GM19397 (cell line): ENCODE data around the gene NDUFA5.
"Not testable (repeated sequence)": the region's sequence is repeated elsewhere in the genome, so short reads cannot be mapped to it uniquely, and the experiment has no call there.

Source experiments
- ATAC-seq: cut with Tn5 transposase; IDR thresholded peaks from one replicate; pipeline ENCODE4 v1.9.1; 2021; ENCODE audit warnings: mild to moderate bottlenecking, moderate library complexity; ENCODE audit not compliant: unreplicated experiment

Gene NDUFA5

DNA sequence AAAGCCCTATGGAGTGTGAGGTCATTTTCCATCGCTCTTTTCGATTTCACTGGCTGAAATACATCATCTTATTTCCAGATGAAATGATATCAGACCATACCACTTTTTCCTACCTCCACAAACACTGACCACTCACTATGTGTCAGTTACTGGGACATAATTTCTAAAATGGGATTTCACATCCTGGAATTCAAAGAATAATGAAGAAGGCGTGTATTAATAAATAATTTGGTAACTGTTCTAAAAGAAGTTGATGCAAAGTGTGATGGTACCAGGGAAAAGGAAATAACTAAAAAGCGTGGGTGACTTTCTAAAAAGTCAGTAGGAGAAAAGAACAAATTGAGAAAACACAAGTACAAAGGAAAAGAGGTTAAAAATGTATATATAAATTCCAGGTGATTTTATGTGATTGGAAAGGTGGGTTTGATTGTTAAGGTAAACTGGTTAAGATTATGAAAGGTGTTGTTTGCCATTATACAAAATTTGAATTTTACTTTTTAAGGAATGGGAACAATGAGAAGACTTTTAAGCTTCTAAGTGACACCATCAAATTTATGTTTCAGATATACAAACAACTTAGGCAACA, 764 bp upstream of the NDUFA5 start:
- no peak for ATAC-seq

DNA sequence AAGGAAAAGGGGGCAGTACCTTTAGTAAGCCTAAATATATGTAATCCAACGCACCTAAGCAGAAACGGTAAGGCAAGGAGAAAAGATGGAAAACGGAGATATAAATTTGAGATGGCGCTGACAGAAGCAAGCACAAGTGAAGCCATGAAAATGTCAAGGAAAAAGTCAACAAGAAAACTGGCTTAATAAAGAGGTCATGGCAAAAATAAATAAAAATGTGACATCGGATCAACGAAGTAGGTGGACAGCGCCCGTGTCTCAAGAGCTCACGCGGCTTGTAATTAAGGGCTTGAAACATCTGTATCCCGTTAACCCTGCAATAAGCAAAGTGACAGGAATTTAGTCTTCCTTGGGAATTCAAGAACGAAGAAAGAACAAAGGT, 611 bp downstream of the NDUFA5 start:
- no peak for ATAC-seq

DNA sequence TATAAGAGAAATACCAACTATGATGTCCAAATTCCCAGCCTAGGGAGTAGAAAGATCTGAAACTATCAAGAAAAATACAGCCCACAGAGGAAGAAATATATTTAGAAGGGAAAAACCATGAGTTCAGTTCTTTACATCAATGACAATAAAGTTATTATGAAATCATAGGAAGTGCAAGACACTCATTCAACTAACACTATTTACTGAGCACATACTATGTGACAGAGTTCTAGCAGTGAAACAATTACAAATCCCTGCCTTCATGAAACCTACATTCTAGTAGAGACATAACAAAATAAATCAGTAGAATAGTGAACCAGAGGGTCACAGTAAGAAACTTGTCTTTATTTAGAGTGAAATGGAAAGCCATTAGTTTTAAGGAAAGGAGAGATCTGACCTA, 2.1 kb downstream of the NDUFA5 start:
- no peak for ATAC-seq

DNA sequence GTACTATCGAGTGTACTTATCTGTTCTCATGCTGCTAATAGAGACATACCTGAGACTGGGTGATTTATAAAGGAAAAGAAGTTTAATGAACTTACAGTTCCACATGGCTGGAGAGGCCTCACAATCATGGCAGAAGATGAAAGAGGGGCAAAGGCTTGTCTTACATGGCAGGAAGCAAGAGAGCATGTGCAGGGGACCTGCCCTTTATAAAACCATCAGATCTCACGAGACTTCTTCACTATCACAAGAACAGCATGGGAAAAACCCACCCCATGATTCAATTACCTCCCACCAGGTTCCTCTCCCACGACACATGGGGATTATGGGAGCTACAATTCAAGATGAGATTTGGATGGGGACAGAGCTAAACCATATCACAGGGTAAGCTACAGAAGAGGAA, 4.5 kb downstream of the NDUFA5 start:
- no peak for ATAC-seq

DNA sequence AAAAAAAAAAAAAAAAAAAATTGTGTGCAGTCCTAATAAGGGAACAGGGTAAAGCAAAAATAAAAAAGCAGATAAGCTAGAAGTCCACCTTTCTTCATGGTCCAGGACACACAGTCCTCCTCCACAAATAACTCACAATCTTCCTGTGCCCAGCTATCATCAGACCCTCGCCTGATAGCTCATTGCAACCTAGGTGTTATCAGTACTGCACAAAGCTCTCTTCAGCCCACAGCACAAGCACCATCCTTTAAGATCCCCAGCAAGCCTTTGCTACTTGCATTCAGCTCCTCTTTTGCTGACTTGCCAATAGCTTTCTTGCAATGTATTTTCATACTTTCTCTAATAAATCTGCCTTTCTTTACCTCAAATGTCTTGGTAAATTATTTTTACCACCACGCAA, 5.0 kb downstream of the NDUFA5 start:
- ATAC-seq: no peak

DNA sequence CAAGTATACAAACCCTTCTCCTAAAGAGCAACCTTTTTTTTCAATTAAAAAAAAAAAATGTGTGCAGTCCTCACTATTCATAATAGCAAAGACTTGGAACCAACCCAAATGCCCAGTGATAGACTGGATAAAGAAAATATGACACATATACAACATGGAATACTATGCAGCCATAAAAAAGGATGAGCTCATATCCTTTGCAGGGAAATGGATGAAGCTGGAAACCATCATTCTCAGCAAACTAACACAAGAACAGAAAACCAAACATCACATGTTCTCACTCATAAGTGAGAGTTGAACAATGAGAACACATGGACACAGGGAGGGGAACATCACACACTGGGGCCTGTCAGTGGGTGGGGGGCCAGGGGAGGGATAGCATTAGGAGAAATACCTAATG, 5.5 kb downstream of the NDUFA5 start:
- not testable (repeated sequence) for ATAC-seq

DNA sequence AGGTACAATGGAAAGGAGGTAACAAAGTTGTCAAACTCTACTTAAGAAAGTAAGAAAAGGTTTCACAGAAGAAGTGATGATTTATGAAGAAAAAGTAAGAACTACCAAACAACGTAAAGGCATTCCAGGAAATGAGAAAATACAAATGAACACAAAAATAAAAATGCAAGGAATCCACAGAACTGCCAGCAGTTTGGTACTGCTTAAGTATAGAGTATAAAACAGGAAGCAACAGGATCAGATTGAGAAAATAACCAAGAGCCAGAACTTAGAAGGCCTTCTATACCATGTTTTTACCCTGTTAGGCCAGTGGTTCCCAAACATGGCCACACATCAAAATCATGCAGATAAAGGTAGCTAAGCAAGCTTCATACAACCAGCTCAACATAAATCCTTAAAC, 9.2 kb downstream of the NDUFA5 start:
- no peak for ATAC-seq

DNA sequence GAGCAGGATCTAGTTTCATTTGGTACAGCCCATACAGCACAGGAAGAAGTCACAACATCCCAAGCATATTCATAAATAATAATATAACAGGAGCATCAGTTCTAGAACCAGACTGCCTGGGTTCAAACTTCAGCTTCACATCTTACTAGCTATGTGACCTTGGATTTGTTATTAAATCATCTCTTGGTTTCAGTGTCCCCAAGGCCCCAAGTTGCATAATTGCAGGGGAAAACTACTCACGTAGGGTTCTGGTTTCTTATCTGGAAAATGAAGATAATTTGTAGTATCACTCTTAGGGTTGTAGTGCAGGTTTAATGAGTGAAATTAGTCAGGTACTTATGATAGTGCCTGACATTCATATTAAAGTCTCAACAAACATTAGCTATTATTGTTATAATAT, 17.7 kb downstream of the NDUFA5 start:
- ATAC-seq: no peak

DNA sequence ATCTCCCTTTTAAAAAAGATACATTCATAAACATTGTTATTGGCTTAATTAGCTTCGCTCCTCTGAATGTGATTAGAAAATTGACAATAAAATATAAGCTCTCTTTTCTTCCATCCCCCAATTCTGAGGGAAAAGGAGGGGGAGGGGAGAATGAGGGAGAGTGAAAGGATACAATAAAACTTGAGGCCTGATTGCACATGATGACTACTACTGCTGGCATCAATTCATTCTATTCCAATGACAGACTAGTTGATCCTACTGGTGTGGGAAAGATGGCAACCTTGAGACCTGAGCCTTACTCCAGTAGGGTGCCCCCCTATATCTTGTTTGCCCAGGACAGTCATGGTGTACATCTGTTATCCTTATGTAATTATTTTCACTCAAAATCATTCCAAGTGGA, 18.7 kb downstream of the NDUFA5 start:
- ATAC-seq: no peak

DNA sequence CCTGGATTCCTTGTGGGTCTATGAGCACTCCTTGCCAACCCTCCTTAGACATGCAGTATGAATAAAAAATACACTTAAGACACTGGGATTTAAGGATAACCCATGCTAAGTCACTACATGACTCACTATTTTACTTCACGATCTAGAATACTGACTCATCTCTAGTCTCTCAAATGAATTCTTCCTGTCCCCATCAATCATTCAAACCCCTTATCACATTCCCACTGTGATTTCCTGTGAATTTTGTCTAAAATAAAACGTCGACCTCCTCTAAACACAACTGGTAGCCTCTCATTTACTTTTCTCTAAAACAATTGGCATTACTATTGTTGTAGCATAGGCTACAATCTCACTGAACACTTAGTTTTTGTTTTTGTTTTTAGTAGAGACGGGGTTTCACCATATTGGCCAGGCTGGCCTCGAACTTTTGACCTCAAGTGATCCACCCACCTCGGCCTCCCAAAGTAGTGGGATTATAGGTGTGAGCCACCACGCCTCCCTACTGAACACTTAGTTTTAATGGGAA, 19.4 kb downstream of the NDUFA5 start:
- no peak for ATAC-seq

DNA sequence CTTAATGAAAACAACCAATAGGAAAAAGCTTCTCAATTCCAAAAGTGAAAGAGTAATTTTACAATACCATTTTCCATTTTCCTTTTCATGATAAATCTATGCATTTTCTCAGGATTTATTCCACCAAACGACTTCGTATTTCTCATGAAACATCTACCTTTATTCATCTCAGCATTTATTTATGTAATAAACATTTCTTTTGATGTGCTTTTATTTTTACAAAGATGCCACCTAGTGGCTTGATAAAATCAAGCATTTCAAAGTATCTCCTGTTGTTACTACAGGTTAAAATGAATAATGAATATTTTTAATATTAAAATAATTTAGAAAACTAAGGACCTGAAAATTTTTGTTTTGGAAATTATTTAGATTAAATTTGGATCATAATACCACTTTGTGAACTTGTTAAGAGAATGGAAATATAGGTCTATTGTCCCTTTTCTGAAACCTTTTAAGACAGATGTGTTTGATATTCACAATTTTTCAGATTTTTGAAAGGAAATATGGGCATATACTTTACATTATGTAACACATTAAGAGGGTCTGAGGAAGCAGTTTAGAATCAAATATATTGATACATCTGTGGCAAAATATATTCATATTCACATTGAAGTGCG, 20.5 kb downstream of the NDUFA5 start:
- ATAC-seq: no peak

DNA sequence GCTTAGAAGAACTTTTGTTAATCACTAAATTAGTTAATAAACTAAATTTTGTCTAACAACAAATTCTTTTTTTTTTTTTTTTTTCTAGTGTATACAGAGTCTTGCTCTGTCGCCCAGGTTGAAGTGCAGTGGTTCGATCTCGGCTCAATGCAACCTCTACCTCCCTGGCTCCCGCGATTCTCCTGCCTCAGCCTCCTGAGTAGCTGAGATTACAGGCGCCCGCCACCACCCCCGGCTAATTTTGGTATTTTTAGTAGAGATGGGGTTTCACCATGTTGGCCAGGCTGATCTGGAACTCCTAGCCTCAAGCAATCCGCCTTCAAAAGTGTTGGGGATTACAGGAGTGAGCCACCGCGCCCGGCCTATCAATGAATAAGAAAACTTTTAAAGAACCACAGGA, 22.1 kb downstream of the NDUFA5 start:
- ATAC-seq: no peak

DNA sequence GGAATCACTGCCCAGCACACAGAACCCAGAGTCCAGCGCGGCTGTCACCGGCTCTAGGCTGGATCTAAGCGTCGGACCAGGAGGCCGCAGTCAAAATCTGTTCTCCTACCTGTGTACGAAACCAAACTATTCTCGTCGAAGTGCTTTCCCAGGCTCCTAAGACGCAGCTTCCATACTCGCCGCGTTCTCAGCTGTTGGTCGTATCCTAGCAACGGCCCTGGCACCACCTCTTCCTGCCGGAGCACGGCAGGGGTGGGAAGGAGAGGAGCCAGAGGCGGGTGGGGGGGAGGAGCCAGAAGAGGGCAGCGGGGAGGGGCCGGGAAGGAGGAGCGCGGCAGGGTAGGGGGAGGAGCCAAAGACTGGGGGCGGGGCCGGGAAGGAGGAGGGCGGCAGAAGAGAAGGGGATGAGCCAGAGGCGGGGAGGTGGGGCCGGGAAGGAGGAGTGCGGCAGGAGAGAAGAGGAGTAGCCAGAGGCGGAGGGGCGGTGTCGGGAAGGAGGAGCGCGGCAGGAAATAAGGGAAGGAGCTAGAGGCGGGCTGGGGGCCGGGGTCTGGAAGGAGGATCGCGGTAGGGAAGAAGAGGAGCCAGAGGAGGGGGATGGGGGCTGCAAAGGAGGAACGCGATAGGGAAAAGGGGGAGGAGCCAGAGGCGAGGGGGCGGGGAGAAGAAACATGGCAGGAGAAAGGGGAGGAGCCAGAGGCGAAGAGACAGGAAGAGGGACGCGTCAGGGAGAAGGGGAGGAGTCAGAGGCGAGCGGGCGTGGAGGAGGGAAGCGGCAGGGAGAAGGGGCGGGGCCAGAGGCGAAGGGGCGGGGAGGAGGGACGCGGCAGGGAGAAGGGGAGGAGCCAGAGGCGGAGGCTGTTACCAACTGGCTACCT, 23.0 kb downstream of the NDUFA5 start, which contains the start of gene IQUB:
IQUB (minus strand) TSS at position 213 of the 878 bp plus-strand sequence. CDS start 22,255 bp downstream, outside the sequence.
- peak; percentile 74 for ATAC-seq

DNA sequence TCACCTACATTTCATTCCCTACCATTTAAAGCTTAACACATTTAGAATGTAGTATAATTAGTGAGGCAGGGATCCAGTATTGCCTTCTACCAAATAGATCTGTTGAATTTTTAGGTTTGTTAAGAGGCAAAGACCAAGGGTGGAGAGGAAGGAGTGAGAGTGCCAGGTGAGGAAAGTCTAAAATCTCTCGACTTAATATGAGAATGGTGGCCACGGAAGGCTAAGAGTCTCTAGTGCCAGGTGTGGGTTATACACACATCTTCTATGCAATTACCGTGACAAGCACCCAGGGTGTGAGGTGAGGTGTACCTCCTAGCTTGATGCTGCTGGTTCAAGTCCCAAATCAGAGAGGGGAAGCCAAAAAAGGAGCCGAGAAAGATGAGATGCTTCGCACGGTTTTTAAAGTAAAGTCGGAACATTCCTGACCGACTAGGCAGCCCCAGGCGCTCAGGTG, 23.7 kb downstream of the NDUFA5 start:
- peak; percentile 11 for ATAC-seq

DNA sequence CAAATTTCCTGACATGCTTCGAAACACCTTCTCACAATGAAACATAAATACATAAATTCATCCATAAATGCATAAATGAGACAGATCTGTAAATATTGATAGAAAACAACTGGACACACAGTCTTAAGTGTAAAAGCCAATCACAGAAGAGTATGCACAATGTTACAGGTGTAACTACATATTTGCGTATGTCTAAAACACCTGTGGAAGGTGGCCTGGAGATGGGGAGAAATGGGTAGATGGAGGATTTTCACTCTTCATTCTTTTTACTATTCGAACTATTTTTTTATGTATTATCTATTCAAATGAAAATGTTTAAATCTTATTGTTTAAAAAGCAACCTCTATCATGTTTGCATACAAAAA, 24.1 kb downstream of the NDUFA5 start:
- ATAC-seq: no peak

DNA sequence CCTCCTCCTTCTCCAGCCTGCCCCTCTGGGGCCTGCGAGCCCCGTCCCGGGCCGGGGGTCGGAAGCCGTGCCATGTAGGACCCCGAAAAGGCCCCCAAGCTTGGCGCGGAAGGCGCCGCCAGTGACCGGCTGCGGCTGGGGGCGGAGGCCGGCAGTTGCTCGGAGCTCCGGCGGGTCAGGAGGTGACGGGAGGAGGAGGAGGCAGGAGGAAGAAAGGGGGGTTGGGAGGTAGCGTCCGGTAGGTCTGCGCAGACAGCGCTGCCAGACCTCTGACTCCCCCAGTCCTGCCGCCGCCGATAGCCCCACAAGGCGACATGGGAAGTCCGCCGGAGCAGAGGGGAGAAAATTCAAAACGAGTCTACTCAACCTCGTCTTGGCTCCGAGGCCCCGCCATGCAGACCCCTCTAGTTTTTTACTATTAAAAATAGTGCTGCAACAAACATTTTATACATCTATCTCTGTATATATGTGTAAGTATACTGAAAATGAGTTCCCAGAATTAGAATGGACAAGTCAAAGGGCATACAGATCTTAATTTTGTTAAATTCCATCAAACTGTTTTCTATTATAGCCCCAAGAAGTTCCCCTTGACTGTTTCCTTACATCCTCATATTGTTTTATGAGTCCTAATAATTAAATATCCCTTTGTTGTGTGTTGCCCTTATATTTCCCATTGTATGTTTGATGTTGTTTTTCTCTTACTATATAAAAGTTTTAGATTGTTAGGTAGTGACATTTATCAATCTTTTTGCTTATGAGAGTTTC, 24.6 kb downstream of the NDUFA5 start:
- ATAC-seq: peak; percentile 32

DNA sequence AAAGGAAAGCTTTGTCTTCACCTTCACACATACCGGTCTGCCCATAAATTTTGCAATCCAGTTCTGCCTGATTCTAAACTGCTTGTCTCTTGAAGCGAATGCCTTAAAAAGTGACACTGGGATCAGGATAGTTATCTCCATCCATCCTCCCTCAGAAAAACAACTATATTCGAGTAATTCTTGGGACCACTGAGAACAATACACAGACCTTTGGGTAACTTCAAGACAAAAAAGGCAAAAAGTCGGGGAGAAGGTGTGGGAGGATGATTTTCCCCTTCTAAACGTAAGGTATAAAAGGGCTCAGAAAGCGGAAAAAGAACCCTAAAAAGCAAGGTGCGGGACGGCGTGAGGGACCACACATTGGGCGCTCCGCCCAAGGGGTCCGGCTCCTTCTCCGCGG, 25.3 kb downstream of the NDUFA5 start:
- not testable (repeated sequence) for ATAC-seq

DNA sequence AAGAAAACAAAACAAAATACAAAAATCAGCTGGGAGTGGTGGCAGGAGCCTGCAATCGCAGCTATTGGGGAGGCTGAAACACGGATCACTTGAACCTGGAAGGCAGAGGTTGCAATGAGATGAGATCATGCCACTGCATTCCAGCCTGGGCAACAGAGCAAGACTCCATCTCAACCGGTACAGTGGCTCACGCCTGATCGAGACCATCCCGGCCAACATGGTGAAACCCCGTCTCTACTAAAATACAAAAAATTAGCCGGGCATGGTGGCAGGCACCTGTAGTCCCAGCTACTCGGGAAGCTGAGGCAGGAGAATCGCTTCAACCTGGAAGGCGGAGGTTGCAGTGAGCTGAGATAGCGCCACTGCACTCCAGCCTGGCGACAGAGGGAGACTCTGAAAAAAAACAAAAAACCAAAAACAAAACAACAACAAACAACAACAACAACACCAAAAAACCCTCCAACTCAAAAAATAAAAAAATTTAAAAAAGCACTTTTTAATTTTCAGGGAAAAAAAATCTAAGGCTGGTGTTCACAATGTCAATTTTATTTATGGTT, 27.5 kb downstream of the NDUFA5 start:
- ATAC-seq: not testable (repeated sequence)

DNA sequence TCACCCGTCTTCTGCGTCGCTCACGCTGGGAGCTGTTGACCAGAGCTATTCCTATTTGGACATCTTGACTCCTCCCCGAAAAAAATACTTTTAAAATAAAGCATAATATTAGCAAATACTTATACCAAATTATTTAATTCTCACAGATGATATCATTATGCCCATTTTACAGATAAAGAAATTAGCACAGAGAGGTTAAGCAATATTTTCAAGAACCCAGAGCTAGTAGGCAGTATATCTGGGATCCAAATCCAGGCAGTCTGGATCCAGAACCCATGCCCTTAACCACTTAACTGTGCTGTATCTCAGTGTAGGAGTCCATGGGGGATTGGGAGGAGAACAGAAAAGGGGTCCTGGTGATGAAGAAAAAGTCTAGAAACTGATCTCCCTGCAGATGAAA, 29.4 kb downstream of the NDUFA5 start:
- ATAC-seq: no peak

DNA sequence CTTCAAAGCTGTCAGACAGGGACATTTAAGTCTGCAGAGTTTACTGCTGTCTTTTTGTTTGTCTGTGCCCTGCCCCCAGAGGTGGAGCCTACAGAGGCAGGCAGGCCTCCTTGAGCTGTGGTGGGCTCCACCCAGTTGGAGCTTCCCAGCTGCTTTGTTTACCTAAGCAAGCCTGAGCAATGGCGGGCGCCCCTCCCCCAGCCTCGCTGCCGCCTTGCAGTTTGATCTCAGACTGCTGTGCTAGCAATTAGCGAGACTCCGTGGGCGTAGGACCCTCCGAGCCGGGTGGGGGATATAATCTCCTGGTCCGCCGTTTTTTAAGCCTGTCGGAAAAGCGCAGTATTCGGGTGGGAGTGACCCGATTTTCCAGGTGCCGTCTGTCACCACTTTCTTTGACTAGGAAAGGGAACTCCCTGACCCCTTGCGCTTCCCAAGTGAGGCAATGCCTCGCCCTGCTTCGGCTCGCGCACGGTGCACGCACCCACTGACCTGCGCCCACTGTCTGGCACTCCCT, 29.8 kb downstream of the NDUFA5 start:
- ATAC-seq: not testable (repeated sequence)
